Left lobe of liver (tissue), 2 donors: ENCODE results near the gene SRPX. TPM values are rescaled to one million over a fixed set of nuclear protein-coding genes. Genes with fewer than 3 reads are reported as not detected.

Source experiments
- ATAC-seq: fragments of 200-7000 bp; cut with Tn5 transposase; one replicate; pipeline ENCODE4 v1.9.1; 2020; ENCODE audit warnings: mild to moderate bottlenecking, moderate library complexity
- DNase-seq: peaks from one replicate; pipeline ENCODE4 v3.0.0-alpha.2; 2020; ENCODE audit warnings: low spot score
- total RNA-seq: library from RNA; stranded (reverse); gene quantifications from one replicate; pipeline ENCODE4 v1.2.1, GENCODE V29; 2021
- donor health status: DM: no; HTN: no; CAD: no; lungs with moderate emphysema.
- donor health status: DM: no; HTN: yes; CAD: no.

The SRPX gene, protein sequence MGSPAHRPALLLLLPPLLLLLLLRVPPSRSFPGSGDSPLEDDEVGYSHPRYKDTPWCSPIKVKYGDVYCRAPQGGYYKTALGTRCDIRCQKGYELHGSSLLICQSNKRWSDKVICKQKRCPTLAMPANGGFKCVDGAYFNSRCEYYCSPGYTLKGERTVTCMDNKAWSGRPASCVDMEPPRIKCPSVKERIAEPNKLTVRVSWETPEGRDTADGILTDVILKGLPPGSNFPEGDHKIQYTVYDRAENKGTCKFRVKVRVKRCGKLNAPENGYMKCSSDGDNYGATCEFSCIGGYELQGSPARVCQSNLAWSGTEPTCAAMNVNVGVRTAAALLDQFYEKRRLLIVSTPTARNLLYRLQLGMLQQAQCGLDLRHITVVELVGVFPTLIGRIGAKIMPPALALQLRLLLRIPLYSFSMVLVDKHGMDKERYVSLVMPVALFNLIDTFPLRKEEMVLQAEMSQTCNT
- 6.6 TPM for total RNA-seq

- DNase-seq (no peak), ATAC-seq (peak; percentile 79)
Measured at GRCh38 chrX:38220415-38221390, at the start of gene SRPX. Gene SRPX, minus strand, starts transcription at chrX:38220871. Its CDS starts 79 bp downstream, at chrX:38220792.

GRCh38 chrX:38268011-38268410, 47.3 kb upstream of the SRPX start:
- no peak for DNase-seq
- no peak for ATAC-seq

DNA sequence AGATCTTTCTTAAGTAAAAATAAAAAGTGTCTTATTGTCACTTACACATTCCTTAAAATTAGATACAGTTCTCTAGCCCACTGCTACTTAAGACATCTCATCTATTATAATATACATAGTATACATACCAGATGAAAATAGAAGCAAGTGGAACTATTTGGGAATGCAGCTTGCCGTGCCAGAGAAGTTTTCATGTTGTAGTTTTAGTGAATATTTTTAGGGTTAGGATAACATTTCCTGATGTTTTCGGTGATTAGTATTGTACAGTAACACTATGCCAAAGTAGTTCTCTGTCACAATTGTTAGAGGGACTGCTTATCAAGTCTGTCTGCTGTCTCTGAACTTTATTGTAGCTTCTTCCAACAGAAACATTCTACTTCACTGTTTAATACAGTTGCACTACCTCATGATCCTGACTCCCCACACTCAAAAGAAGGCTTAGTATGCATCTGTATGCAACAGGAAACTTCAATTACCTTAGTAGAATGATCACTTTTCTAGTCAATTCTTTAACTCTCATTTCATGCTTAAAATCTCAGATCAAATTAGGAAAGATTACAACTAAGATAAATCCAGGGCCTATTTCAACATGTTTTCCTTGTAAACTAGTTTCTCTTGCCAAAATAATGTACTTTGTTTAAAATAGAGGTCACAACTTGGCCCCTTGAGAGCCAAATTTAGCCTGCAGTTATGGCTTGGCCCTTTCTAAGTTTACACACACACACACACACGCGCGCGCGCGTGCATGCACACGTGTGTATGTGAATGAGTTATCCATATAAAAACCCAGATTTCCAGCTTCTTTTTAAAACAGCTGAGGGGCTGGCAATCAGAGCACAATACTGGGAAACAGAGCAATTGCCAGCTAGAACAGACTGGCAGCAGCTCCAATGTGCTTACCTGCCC, 42.3 kb upstream of the SRPX start:
- no peak for DNase-seq

GRCh38 chrX:38260231-38260630, 39.6 kb upstream of the SRPX start:
- DNase-seq (no peak), ATAC-seq (peak; percentile 62)

More for the DNA sequence above, 42.3 kb upstream of the SRPX start:
- no peak for ATAC-seq

GRCh38 chrX:38256019-38256418, 35.3 kb upstream of the SRPX start:
- DNase-seq = no peak
- ATAC-seq = no peak

GRCh38 chrX:38249965-38250364, 29.3 kb upstream of the SRPX start:
- ATAC-seq (no peak), DNase-seq (no peak)

DNA sequence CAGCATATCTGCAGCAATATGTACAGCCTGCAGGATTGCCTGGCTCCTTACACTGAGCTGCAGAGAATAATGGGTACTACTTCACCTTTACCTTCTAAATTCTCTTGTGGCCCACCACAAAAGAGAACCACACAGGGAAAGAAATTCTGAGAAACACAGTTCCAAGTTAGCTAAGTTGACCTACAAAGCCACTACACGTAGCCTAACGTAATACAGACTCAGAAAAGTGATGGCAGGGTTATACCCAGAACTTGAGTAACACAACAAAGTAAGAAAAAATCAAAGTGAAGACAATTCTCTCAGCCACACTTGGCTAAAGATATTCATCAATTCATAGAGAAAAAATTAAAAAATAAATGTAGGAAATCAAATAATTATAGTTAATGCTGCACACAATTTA, 26.4 kb upstream of the SRPX start:
- ATAC-seq (no peak), DNase-seq (no peak)

GRCh38 chrX:38240541-38240940, 19.9 kb upstream of the SRPX start:
- ATAC-seq (no peak), DNase-seq (no peak)

DNA sequence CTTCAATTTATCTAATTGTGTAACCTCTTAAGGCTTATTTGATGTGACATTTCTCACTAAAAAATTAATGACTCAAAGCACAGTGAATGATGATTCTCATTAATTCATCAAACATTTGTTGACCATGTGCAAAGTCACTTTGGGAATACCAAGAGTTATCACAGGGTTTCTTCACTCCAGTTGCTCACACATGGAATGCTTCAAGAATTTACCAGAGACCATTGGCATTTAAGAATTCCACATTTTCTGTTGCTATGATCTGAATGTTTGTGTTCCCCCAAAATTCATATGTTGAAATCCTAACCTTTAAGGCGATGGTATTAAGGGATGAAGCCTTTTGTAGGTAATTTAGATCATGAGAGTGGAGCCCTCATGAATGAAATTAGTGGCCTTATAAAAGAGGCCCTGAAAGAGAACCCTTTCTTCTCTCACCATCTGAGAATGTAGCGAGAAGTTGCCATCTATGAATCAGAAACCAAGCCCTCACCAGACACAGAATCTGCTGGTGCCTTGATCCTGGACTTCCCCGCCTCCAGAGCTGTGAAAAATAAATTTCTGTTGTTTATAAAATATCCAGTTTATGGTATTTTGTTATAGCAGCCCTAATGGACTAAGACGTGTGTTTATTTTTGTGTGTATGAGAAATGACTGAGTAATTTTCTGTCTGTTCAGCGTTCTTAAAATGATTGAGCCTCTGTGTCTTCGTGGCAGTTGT, 16.4 kb upstream of the SRPX start:
- DNase-seq (no peak), ATAC-seq (no peak)

DNA sequence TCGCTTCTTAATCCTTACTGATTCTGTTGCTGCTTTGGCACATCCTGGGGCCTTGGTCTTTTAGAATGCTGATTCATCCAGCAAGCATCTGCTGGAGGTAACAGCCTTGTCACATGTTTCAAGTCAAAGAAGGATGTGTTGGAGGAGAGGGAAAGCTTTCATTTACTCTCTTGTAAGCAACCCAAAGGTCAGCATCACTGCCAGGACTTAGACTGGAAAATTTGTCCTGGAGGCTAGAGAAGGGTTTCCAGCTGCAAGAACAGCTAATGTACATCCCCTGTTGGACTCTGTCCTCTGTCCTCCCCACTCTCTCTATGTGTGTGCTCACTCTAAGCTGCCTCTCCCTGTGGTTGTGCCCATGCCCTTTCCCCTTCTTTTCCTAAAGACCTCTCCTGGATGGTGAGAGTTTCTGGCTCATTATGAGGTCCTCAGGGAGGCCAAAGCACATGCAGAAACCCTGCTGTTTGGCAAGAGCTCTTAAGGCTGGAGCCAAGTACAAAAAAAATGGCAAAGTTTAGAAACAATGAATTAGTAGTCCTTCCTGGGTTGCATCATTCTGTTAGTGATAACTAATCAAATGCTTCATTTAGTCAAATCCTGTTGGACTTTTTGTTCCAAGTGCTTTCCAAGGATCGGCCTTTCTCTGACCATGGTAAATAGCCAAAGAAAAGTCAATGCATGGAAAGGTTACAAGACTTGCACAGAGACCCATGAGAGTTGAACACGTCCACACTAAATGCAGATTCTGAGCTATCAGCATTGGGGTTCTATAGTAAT, 13.4 kb upstream of the SRPX start:
- DNase-seq (no peak), ATAC-seq (peak; percentile 58)

DNA sequence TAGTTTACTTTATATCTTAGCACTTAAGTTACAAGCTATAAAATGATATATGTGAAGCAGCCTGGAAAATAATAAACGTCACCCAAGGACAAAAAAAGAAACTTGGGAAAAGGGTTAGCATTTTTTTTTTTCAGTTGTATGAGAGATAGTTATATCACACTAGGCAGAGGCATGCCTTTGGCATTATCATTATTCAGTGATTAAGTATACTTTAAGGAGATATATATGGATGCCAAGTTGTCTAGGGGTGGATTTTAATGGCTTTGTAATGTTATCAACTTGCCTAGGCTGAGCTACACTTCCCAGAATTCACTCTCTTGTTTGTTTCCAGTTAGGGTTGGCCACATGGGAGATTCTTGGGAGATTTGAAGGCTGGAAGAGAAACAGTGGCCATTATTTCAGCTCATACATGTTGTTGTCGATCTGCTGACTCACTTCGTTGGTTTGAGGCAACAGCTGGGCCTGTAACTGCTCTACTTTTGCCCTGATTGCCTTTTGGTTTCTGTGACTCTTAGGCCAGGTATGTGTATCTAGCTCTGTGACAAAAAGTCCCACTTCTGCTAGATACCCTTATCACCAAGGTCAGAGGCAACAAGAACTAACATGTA, 11.5 kb upstream of the SRPX start:
- DNase-seq (no peak), ATAC-seq (no peak)

DNA sequence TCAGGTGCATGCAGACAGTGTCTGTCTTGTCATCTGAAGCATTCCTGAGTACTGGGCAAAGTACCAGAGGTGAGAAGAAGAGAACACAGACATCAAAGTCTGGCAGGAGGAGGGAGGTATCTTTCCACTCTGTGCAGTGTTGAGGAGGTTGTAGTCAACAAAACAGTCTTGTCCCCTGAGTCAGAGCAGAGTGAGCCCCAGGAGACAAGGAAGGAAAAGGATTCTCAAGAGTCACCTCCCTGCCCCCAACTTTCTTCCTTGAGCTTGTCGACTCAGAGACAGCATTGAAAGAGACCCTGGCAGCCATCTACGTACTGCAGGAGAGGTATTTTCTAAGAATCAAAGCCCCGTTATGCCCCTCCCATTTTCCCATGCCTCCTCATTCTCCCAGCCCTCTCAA, 4.4 kb upstream of the SRPX start:
- DNase-seq (no peak), ATAC-seq (no peak)

DNA sequence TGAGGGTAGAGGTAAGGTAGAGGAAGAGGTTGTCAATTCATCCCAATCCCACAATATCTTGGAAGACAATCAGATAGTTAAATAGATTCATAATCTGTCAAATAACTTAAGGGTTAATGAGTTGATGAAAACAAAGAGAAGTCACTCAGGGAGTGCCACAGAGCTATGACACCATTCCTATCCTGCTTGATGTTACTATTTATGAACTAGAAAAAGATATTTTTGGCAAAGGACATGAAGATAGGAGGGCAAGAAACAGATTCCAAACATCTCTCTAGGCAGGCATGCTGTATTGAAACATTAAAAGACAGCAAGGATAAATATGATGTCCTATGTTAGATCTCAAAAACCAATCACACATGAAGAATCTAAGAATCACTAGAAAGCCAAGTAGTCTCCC, 3.5 kb upstream of the SRPX start:
- DNase-seq = no peak
- no peak for ATAC-seq

DNA sequence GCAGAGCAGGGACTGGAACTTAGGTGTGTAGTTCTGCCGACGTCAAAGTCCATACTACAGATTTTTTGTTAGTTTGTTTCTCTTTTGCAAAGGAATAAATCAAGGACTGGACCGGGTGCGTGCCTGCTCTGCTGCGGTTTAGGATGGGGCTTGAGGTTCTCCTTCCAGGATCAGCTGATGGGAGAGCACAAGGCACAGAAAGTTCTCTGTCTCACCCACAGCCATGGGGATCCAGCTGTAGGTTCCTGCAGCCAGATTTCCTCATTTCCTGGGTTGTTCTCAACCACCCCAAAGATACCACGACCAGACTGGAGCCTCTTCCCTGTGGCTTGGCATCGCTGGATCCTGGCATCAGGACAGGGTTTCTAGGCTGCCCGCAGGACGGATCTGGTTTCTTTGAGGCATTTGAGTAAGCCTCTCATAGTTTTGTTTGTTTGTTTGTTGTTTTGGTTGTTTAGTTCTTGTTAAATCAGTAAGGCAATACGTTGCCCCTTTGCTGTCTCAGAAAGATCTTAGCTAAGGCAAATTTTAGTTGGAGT, 789 bp upstream of the SRPX start:
- DNase-seq (no peak), ATAC-seq (no peak)

DNA sequence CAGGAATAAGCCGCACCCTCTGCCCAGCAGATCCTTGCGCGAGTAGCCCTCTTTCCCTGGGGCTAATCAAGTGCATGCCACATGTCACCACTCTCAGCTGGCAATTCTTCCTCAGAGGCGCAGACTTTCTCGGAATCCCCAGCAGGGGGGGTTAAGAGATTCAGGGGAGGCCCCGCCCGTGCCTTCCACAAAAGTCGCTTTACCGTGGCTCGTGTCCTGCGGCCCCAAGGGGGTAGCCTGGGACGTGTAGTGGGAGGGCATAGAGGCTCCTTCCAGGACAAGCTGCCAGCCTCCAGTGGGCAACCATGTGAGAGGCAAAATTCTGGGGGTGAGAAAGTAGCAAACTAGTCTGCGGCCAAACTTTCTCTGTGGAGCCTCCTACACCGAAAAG, 652 bp downstream of the SRPX start:
- ATAC-seq (peak; percentile 65), DNase-seq (no peak)

GRCh38 chrX:38216642-38217041, 4.0 kb downstream of the SRPX start:
- ATAC-seq = no peak
- DNase-seq = no peak

GRCh38 chrX:38214551-38215531, 5.8 kb downstream of the SRPX start:
- ATAC-seq = no peak

More at GRCh38 chrX:38214551-38215531, 5.8 kb downstream of the SRPX start:
- DNase-seq = no peak
